Left colon (tissue), 2 donors: ENCODE measurements around the gene PIN4. TPM values are rescaled to one million over a fixed set of nuclear protein-coding genes. Genes with fewer than 3 reads are reported as not detected.
"Not testable (repeated sequence)": the region's sequence is repeated elsewhere in the genome, so short reads cannot be mapped to it uniquely, and the experiment has no call there.

Experiments used
- ATAC-seq: fragments of 200-7000 bp; cut with Tn5 transposase; one replicate; pipeline ENCODE4 v1.9.1; 2020; ENCODE audit warnings: mild to moderate bottlenecking, moderate library complexity
- DNase-seq, 2 donors: peaks; one replicate each; pipeline ENCODE4 v3.0.0-alpha.2; 2020
- intact Hi-C, 2 donors: fragments of 100-400 bp; cut with DNase I in 1 of 2; cut with micrococcal nuclease in 1 of 2; formaldehyde crosslinking; loops; one replicate each; pipeline versions ENCODE4 v1.11.2 to v1.14.0; 2022; cut with DNase I, micrococcal nuclease
- total RNA-seq, 2 donors: library from RNA; stranded (reverse); fragmentation: NEBNext Ultra II Directional; extraction: Animal tissue kit (Norgen Biotek cat#: 25700); gene quantifications; one replicate each; pipeline ENCODE4 v1.2.1, GENCODE V29; 2021
- donor health status: DM: no; HTN: no; CAD: no.
- donor health status: DM: yes; HTN: yes; CAD: no.

PIN4 gene
- total RNA-seq, 2 donors from 2014 or later: 7.8 to 11.8 TPM

GRCh38 chrX:72180539-72180938 is 1.0 kb upstream of the PIN4 start:
- ATAC-seq: no peak

GRCh38 chrX:72182924-72183323 is 1.4 kb downstream of the PIN4 start:
- ATAC-seq (no peak), DNase-seq (no peak)

More at GRCh38 chrX:72180539-72180938, 1.0 kb upstream of the PIN4 start:
- intact Hi-C loops: no loop called here
- DNase-seq: no peak

GRCh38 chrX:72201836-72202536 is 20.4 kb downstream of the PIN4 start:
- ATAC-seq: no peak
- intact Hi-C loops: no loop called here
- DNase-seq: no peak

More at GRCh38 chrX:72182924-72183323, 1.4 kb downstream of the PIN4 start:
- intact Hi-C loops: no loop called here

- DNase-seq (no peak), ATAC-seq (no peak)
- intact Hi-C loops: no loop called here
Observed at GRCh38 chrX:72202792-72203401, 21.3 kb downstream of the PIN4 start.

- DNase-seq (no peak), ATAC-seq (no peak)
- intact Hi-C loops: no loop called here
Observed at GRCh38 chrX:72203421-72203820, 21.9 kb downstream of the PIN4 start.

GRCh38 chrX:72205706-72206105 is 24.1 kb downstream of the PIN4 start:
- no peak for ATAC-seq
- DNase-seq: no peak
- intact Hi-C loops: no loop called here

- DNase-seq: no peak
- intact Hi-C loops: no loop called here
- no peak for ATAC-seq
Observed at GRCh38 chrX:72207366-72207765, 25.8 kb downstream of the PIN4 start.

GRCh38 chrX:72208126-72208800 is 26.7 kb downstream of the PIN4 start:
- ATAC-seq (no peak), DNase-seq (no peak)
- intact Hi-C loops: no loop called here

GRCh38 chrX:72216973-72217372 is 35.4 kb downstream of the PIN4 start:
- intact Hi-C loops: no loop called here
- ATAC-seq (no peak), DNase-seq (no peak)

- intact Hi-C loops, ATAC-seq, DNase-seq: not testable (repeated sequence)
Observed at GRCh38 chrX:72220375-72220774, 38.8 kb downstream of the PIN4 start.

- no peak for ATAC-seq
- intact Hi-C loops: no loop called here
Observed at GRCh38 chrX:72230290-72230689, 48.7 kb downstream of the PIN4 start.

GRCh38 chrX:72236841-72237240 is 55.3 kb downstream of the PIN4 start:
- intact Hi-C loops: no loop called here
- DNase-seq (no peak), ATAC-seq (no peak)

More at GRCh38 chrX:72230290-72230689, 48.7 kb downstream of the PIN4 start:
- no peak for DNase-seq

- no peak for ATAC-seq
- intact Hi-C loops: no loop called here
- no peak for DNase-seq
Observed at GRCh38 chrX:72238183-72238582, 56.6 kb downstream of the PIN4 start.

- DNase-seq (peak; percentile 82 to 87), ATAC-seq (peak; percentile 100)
- intact Hi-C loops: no loop called here
Observed at GRCh38 chrX:72238721-72239475, 57.3 kb downstream of the PIN4 start, which contains the start of gene ERCC6L. Gene ERCC6L, minus strand, starts transcription at chrX:72239027. Its CDS starts 116 bp downstream, at chrX:72238911.

- ATAC-seq (no peak), DNase-seq (no peak)
- intact Hi-C loops: no loop called here
Observed at GRCh38 chrX:72240976-72241375, 59.4 kb downstream of the PIN4 start.

GRCh38 chrX:72243472-72243871 is 61.9 kb downstream of the PIN4 start:
- intact Hi-C loops: no loop called here
- no peak for ATAC-seq
- no peak for DNase-seq

- peak; percentile 74 for ATAC-seq
- intact Hi-C loops: no loop called here
- peak in 1 of 2 donors; percentile 77 for DNase-seq
Observed at GRCh38 chrX:72245461-72246089, 64.0 kb downstream of the PIN4 start.

- DNase-seq: peak; percentile 74 to 78
- peak; percentile 88 for ATAC-seq
- intact Hi-C loops: no loop called here
Observed at GRCh38 chrX:72247206-72247942, 65.8 kb downstream of the PIN4 start.
